Hepatocyte (in vitro differentiated cells): ENCODE results near the gene DCST2. TPM values are rescaled to one million over a fixed set of nuclear protein-coding genes. Genes with fewer than 3 reads are reported as not detected.

Source experiments
- DNase-seq: peaks from one replicate; pipeline ENCODE4 v3.0.0-alpha.2; 2016; ENCODE audit warnings: low spot score
- H2AFZ ChIP-seq: fragments of 200-600 bp; sonication (generic); 2 replicates; pipeline ENCODE4 v1.6.0; 2016; ENCODE audit warnings: antibody characterized with exemption, mild to moderate bottlenecking
- H3K27ac ChIP-seq: fragments of 200-600 bp; sonication (generic); 2 replicates; pipeline ENCODE4 v1.5.1; 2016; ENCODE audit warnings: mild to moderate bottlenecking
- H3K27me3 ChIP-seq: fragments of 200-600 bp; sonication (generic); 2 replicates; pipeline ENCODE4 v1.6.1; 2016
- H3K36me3 ChIP-seq: fragments of 200-600 bp; sonication (generic); replicated peaks from 2 replicates; pipeline ENCODE4 v1.5.1; 2016; ENCODE audit warnings: low read depth; ENCODE audit not compliant: insufficient read depth
- H3K4me1 ChIP-seq: fragments of 200-600 bp; sonication (generic); 2 replicates; pipeline ENCODE4 v1.5.1; 2016; ENCODE audit warnings: mild to moderate bottlenecking, moderate library complexity; ENCODE audit not compliant: insufficient read depth
- H3K4me2 ChIP-seq: fragments of 200-600 bp; sonication (generic); 2 replicates; pipeline ENCODE4 v1.6.0; 2016
- H3K4me3 ChIP-seq: fragments of 200-600 bp; sonication (generic); 2 replicates; pipeline ENCODE4 v1.5.1; 2016; ENCODE audit warnings: mild to moderate bottlenecking
- H3K79me2 ChIP-seq: fragments of 200-600 bp; sonication (generic); 2 replicates; pipeline ENCODE4 v1.6.0; 2017; ENCODE audit warnings: mild to moderate bottlenecking
- H3K9me2 ChIP-seq: fragments of 200-600 bp; sonication (generic); replicated peaks from 2 replicates; pipeline ENCODE4 v1.6.0; 2017; ENCODE audit warnings: mild to moderate bottlenecking; ENCODE audit not compliant: insufficient read depth
- H3K9me3 ChIP-seq: fragments of 200-600 bp; sonication (generic); 2 replicates; pipeline ENCODE4 v1.5.1; 2016; ENCODE audit warnings: low read depth, mild to moderate bottlenecking
- H4K20me1 ChIP-seq: fragments of 200-600 bp; sonication (generic); 2 replicates; pipeline ENCODE4 v1.6.0; 2016; ENCODE audit warnings: mild to moderate bottlenecking; ENCODE audit not compliant: insufficient read depth, poor library complexity, severe bottlenecking
- EZH2 ChIP-seq: fragments of 200-600 bp; sonication (generic); IDR thresholded peaks from 2 replicates; pipeline ENCODE4 v1.6.1; 2016; ENCODE audit warnings: antibody characterized with exemption, mild to moderate bottlenecking, borderline replicate concordance
- EZH2phosphoT487 ChIP-seq: fragments of 200-600 bp; sonication (generic); IDR thresholded peaks from one replicate; pipeline ENCODE4 v1.6.1; 2018; ENCODE audit warnings: antibody characterized with exemption, mild to moderate bottlenecking, low read depth, moderate library complexity; ENCODE audit not compliant: unreplicated experiment, severe bottlenecking
- WGBS: methylation state at CpG from one replicate; pipeline ENCODE4 v1.1.6; 2016; ENCODE audit warnings: low lambda C conversion rate; ENCODE audit errors: missing lambda C conversion rate; 5-methylcytosine and 5-hydroxymethylcytosine counted together
- polyA plus RNA-seq: library from polyadenylated mRNA; unstranded; fragments of >200 nt; fragmentation: Nextera tagmentation; extraction: Ambion mirVana; gene quantifications from 2 replicates; pipeline ENCODE4 v1.2.1, GENCODE V29; 2016
- total RNA-seq: library from RNA; depleted of rRNA; stranded (reverse); fragments of >200 nt; gene quantifications from 2 replicates; pipeline ENCODE4 v1.2.3, GENCODE V29; 2014
- TF ChIP-seq, protein P1 (sequence below): fragments of 200-600 bp; sonication (generic); IDR thresholded peaks from 2 replicates; pipeline ENCODE4 v1.5.1; 2016; ENCODE audit warnings: antibody characterized with exemption, mild to moderate bottlenecking; ENCODE audit not compliant: poor library complexity

Gene DCST2
- total and polyA plus RNA-seq, 2 experiments from 2014 or later, result 0.47 to 1.6 TPM

DNA sequence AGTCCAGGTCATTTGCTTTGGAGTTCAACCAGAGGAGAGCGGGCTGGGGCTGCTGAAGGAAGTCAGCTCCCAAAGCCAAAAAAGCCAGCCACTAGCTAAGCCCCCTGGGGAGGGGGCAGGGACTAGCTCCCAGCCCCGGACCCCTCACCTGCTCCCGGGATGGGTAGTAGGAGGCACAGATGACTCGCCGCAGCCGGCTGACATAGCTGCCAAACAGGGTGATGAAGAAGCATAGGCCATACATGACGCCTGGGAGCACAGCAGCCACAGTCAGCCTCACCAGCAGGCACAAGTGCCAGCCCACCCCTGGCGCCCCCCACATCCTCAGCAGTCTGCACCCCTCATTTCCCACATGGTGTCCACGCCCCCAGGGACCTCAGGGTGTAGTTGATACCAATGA is 7.4 kb downstream of the DCST2 start:
- Histone ChIP-seq H3K4me1 (no peaks in the 10 kb centered on the region), H3K4me2 (no peak overlapping the region), H4K20me1 (no peaks in the 10 kb centered on the region), H3K27me3 (no peaks in the 10 kb centered on the region), H3K4me3 (no peak overlapping the region), H3K36me3 (no peaks in the 10 kb centered on the region), H3K27ac (no peak overlapping the region), H2AFZ (no peak overlapping the region), H3K9me2 (no peaks in the 10 kb centered on the region), H3K79me2 (no peaks in the 10 kb centered on the region), H3K9me3 (no peaks in the 10 kb centered on the region)
- TF ChIP-seq, protein P1, sequence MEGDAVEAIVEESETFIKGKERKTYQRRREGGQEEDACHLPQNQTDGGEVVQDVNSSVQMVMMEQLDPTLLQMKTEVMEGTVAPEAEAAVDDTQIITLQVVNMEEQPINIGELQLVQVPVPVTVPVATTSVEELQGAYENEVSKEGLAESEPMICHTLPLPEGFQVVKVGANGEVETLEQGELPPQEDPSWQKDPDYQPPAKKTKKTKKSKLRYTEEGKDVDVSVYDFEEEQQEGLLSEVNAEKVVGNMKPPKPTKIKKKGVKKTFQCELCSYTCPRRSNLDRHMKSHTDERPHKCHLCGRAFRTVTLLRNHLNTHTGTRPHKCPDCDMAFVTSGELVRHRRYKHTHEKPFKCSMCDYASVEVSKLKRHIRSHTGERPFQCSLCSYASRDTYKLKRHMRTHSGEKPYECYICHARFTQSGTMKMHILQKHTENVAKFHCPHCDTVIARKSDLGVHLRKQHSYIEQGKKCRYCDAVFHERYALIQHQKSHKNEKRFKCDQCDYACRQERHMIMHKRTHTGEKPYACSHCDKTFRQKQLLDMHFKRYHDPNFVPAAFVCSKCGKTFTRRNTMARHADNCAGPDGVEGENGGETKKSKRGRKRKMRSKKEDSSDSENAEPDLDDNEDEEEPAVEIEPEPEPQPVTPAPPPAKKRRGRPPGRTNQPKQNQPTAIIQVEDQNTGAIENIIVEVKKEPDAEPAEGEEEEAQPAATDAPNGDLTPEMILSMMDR, result no peak
- TF ChIP-seq EZH2 (no peak), EZH2phosphoT487 (no peak)
- DNase-seq, result no peak
- WGBS, result 74% methylated on average over 8 of the region's 9 CpGs

DNA sequence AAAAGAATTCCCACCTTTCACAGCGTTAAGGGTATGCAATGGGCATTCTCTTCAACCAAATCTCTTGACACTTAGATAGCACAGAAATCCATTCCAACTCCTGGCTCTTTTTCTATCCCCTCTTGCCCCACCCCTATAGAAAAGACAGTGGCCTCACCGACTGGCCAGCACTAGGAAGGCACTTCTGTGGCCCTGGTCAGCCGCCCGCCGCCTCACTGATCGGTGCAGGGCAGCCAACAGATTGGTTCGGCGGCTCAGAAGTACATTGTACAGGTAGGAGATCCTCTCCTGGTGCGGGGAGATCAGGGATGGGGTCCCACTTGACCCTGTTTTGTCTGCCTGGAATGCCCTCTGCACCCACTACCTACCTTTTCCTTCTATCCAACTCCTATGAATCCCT is 9.3 kb downstream of the DCST2 start:
- Histone ChIP-seq H3K4me1 (no peaks in the 10 kb centered on the region), H3K4me3 (no peak overlapping the region), H3K36me3 (no peaks in the 10 kb centered on the region), H2AFZ (no peak overlapping the region), H3K4me2 (no peak overlapping the region), H3K27ac (no peak overlapping the region), H3K79me2 (no peaks in the 10 kb centered on the region), H3K9me2 (no peaks in the 10 kb centered on the region), H4K20me1 (no peaks in the 10 kb centered on the region), H3K9me3 (no peaks in the 10 kb centered on the region), H3K27me3 (no peaks in the 10 kb centered on the region)
- DNase-seq, result no peak
- TF ChIP-seq EZH2phosphoT487, result no peak
- TF ChIP-seq, protein P1, result no peak
- no peak for TF ChIP-seq EZH2
- 94% methylated on average over 9 of the region's 9 CpGs for WGBS

DNA sequence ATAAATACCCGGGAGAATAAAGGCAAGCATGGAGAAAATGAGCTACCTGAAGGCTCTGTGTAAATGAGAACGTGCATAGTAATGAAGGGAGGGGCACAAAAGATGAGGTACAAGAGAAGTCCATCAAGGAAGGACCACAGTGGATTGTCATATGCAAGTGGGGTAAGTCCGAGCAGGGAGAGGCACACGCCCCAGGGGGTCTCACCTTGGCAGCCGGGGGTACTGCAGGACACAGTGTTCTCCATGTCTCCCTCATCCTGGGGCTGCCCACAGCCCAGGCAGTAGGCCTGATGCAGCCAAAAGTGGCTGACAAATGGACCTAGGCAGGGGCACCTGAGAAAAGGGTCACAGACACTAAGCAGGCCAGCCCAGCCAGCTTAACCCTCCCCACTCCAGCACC is 10.0 kb downstream of the DCST2 start:
- no peak overlapping the region for H3K4me2 ChIP-seq
- TF ChIP-seq EZH2phosphoT487, result no peak
- no peak for TF ChIP-seq EZH2
- TF ChIP-seq, protein P1, result no peak
- H2AFZ ChIP-seq, result no peak overlapping the region
- H3K79me2 ChIP-seq, result no peaks in the 10 kb centered on the region
- H3K9me2 ChIP-seq, result no peaks in the 10 kb centered on the region
- no peak overlapping the region for H3K27ac ChIP-seq
- no peak for DNase-seq
- H3K36me3 ChIP-seq, result no peaks in the 10 kb centered on the region
- H3K27me3 ChIP-seq, result no peaks in the 10 kb centered on the region
- H4K20me1 ChIP-seq, result no peaks in the 10 kb centered on the region
- no peak overlapping the region for H3K4me3 ChIP-seq
- WGBS, result 79% methylated on average over 5 of the region's 5 CpGs
- no peaks in the 10 kb centered on the region for H3K9me3 ChIP-seq
- no peaks in the 10 kb centered on the region for H3K4me1 ChIP-seq

DNA sequence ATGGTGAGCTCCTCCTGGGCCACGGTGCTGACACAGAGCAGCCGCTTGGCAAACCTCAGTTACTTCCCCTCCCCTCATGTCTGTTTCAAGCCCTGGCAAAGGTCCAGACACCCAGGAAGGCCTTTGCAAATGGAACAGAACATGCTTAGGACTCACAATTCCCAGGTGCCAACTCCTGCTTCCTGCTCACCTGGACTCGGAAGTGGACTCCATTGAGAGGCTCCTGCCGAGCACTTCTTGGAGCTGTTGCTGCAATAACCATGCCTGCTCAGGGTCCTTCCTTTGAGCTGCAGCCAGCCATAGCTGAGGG is 10.7 kb downstream of the DCST2 start:
- TF ChIP-seq EZH2phosphoT487, result no peak
- TF ChIP-seq, protein P1, result no peak
- TF ChIP-seq EZH2, result no peak
- H3K27me3 ChIP-seq, result no peaks in the 10 kb centered on the region
- H3K9me3 ChIP-seq, result no peaks in the 10 kb centered on the region
- H4K20me1 ChIP-seq, result no peaks in the 10 kb centered on the region
- H3K4me2 ChIP-seq, result no peak overlapping the region
- DNase-seq, result no peak
- no peak overlapping the region for H2AFZ ChIP-seq
- no peaks in the 10 kb centered on the region for H3K79me2 ChIP-seq
- H3K9me2 ChIP-seq, result no peaks in the 10 kb centered on the region
- peaks cover 7% of the 10 kb centered on the region for H3K4me1 ChIP-seq
- no peaks in the 10 kb centered on the region for H3K36me3 ChIP-seq
- H3K27ac ChIP-seq, result no peak overlapping the region
- 72% methylated on average over 4 of the region's 4 CpGs for WGBS
- no peak overlapping the region for H3K4me3 ChIP-seq
